AG09319 (cell line): ENCODE results near the gene CANX.

Experiments used
- DNase-seq: peaks from one replicate; pipeline ENCODE4 v3.0.0-alpha.2; 2010; ENCODE audit warnings: low read depth; ENCODE audit errors: extremely low read depth
- TF ChIP-seq, protein P1 (sequence below): IDR thresholded peaks from 2 replicates; pipeline ENCODE4 v1.5.1; 2011; ENCODE audit warnings: low read depth, mild to moderate bottlenecking, inconsistent platforms, low read length, moderate library complexity

Gene CANX

DNA sequence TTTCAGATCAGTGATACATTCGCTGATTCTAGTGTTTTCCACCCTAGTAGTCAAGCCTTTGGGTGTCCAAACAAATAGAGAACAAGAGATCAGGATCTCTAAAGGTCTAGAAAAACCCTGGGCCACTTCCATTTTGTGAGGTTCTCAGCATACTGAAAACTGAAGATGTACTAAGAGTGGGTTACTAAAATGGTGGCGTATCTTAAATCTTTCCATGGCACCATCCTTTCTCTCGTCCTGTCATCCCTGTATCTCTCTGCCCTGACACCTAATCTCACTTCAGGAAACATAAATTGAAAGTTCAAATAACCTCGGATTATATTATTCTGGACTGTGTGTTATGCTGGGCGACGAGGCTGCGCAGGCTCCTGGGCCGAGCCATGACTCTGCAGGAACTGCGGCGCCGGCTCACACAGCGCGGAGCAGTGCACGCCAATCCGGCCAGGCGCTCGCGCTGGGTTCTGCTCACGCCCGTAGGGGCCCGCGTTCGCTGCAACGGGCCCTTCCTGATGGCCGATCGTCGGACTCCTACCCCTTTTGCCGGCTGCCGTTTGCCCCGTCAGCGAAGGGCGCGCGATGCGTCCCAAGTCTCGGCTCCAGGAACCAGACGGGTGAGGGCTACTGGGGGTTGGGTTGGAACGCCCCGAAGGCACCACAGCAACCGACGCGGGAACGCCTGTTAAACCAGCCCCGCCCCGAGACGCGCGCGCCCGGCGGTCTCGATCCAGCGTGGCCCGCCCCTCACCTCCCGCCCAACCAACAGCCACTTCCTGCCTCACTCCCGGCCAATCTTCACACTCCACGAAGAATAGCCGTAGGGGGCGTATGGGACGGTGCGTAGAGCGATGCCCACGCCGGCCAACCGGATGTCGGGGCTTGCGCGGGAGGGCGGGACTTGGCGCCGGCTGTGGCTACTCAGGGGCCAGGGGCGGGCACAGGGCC lies 503 bp upstream of the CANX start:
- TF ChIP-seq, protein P1, sequence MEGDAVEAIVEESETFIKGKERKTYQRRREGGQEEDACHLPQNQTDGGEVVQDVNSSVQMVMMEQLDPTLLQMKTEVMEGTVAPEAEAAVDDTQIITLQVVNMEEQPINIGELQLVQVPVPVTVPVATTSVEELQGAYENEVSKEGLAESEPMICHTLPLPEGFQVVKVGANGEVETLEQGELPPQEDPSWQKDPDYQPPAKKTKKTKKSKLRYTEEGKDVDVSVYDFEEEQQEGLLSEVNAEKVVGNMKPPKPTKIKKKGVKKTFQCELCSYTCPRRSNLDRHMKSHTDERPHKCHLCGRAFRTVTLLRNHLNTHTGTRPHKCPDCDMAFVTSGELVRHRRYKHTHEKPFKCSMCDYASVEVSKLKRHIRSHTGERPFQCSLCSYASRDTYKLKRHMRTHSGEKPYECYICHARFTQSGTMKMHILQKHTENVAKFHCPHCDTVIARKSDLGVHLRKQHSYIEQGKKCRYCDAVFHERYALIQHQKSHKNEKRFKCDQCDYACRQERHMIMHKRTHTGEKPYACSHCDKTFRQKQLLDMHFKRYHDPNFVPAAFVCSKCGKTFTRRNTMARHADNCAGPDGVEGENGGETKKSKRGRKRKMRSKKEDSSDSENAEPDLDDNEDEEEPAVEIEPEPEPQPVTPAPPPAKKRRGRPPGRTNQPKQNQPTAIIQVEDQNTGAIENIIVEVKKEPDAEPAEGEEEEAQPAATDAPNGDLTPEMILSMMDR: no peak
- DNase-seq: peak; percentile 98

DNA sequence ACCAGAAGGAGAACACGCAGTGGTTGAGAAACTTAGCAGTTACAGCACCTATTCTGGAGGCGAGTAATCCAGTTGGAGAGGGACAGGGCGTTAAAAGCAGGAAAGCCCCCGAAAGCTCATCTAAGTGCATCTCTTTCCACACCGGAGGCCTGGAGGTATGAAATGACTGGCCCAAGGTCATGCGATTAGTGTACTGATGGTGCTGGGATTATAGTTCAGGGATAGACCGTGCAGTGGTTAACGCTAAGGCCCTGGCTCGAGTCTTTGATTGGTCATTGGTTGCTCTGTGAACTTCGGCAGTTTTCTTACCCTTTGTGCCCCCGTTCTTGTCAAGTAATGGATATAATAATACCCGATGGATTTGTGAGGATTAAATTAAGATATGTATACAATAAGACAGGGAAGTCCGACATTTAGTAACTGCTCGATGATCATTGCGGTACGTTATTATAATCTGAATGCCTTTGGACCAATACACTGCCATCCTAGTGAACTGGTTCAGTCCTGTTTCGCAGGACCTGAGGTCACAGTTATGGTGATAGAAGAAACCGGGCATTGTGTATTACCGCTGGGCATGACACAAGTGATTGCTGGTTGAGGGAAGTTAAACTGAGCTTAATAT lies 960 bp downstream of the CANX start:
- TF ChIP-seq, protein P1: no peak
- DNase-seq: no peak

DNA sequence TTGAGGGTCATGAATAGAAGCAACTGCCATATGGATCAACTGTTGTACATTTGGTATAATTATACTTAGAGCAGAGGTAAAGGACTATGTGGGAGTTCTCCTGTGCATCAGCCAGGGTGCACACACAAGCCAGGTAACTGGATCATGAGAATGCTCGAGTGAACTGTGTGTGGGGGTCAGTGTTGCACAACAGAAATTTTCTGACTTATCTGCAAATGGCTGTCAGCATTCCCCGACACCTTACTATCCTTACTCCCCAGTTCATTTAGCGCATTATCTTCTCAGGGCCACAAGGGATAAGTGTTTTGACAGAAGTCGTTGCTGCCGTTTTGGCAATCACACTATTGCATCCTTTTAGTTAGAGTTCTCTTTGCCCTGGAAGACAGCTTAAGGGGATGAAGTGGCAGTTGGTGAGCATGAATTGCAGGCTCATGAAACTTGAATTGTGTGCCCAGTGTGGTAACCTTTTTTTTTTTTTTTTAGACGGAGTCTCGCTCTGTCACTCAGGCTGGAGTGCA lies 1.7 kb downstream of the CANX start:
- TF ChIP-seq, protein P1: no peak
- DNase-seq: no peak

DNA sequence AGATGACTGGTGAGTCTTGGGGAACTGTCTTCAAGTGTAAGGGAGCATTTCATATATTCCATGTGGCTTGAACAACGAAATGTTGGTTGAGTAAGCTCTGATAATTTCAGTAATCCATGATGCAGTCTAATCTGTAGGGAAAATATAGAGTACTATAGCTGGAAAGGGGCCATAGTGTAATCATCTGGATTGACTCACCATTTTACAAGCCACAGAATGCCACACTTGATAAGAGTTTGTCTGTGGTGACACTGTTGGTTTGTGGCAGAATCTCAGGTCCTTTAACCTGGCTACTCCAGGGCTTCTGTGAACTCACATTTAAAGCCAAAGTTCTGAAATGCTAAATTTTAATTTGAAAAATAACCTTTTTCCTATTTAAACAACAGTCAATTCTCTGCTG lies 17.5 kb downstream of the CANX start:
- no peak for DNase-seq
- TF ChIP-seq, protein P1: no peak

DNA sequence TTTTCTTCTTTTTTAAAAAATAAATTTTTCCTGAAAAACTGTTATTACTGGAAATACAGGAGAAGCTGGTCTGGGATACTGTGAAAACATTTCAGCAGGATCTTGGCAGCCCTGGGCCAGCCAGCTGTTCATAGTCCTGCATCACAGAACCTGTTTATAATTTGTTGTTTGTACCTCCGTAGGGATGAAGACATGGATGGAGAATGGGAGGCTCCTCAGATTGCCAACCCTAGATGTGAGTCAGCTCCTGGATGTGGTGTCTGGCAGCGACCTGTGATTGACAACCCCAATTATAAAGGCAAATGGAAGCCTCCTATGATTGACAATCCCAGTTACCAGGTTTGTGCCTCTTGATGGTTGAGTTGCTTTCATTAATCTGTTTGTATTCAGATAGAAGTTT lies 21.5 kb downstream of the CANX start:
- DNase-seq: no peak
- TF ChIP-seq, protein P1: no peak

DNA sequence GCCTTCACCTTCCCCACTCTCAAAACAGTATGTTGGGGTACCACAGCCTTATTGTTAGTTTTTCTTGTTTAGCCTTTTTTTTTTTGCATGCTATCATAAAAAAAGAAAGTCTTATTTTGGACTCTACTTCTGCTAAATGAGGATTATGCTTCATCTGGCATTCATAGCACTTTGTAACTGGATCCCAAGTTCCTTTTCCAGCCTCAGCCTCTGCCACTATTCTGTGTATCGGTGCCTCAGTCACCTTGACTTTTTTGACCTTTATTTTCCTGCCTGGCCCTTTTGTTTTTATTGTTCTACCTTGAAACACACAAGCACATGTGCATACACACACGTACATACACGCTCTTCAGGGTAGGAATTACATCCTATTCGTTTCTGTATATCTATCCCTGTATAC lies 25.4 kb downstream of the CANX start:
- DNase-seq: no peak
- TF ChIP-seq, protein P1: no peak

DNA sequence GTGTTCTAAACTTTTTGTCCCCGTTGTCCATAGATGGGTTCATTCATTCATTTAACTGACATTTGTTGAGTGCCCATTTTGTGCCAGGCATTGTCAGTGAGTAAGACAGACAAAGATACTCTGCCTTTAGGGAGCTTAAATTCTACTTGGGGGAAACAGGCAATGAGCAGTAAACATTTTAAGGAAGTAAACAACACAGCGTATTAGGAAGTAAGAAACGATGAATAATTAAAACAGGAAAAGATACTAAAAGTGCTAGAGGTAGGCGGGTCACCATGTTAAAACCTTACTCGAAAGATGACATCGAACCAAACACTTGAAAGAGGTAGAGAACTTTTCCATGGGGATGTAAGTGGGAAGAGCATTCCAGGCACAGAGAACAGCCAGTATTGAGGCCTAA lies 28.3 kb downstream of the CANX start:
- DNase-seq: no peak
- TF ChIP-seq, protein P1: no peak
